ENCODE results near the gene GAL. TPM values are rescaled to one million over a fixed set of nuclear protein-coding genes. Genes with fewer than 3 reads are reported as not detected.

The GAL gene
- total and polyA plus RNA-seq, 2 of the 8 experiments (the other 6 are each of a cell fraction or from before 2014, with no cell fraction given), result 81.8 to 233 TPM

GRCh38 chr11:68687311-68687710 lies 3.0 kb downstream of the GAL start (continued):
- TF ChIP-seq CHD7 (IDR thresholded peaks at IDR 0.05; ENCODE audit: insufficient replicate concordance, low read length) (no peak), SAP30 (IDR thresholded peaks at IDR 0.05; ENCODE audit: insufficient read depth, insufficient replicate concordance, low read length) (no peak), BACH1 (IDR thresholded peaks at IDR 0.05; ENCODE audit: low read length) (no peak), CEBPB (IDR thresholded peaks at IDR 0.05; ENCODE audit: low read depth, low read length) (no peak)
